Activated CD8-positive, alpha-beta T cell treated with anti-CD3 and anti-CD28 coated beads for 36 hours (primary cell): Measurements from ENCODE around the gene RASD1. TPM values are rescaled to one million over a fixed set of nuclear protein-coding genes. Genes with fewer than 3 reads are reported as not detected.

ENCODE experiments used
- ATAC-seq: fragments of 200-7000 bp; cut with Tn5 transposase; one replicate; pipeline ENCODE4 v1.10.0; 2021; ENCODE audit warnings: mild to moderate bottlenecking, moderate library complexity
- CTCF ChIA-PET: fragments of 350-600 bp; sonication (Branson Sonifier 250); formaldehyde crosslinking; loops from one replicate; lab custom pipeline; 2021; ENCODE audit warnings: antibody characterized with exemption; lab: Charles Lee
- POLR2A ChIA-PET: fragments of 350-600 bp; sonication (Branson Sonifier 250); formaldehyde crosslinking; loops from one replicate; lab custom pipeline; 2021; ENCODE audit warnings: antibody characterized with exemption; lab: Charles Lee
- DNase-seq: peaks from one replicate; pipeline ENCODE4 v3.0.0-alpha.2; 2020
- H3K27ac Mint-ChIP-seq: one replicate; pipeline ENCODE4 v1.8.0; 2021; ENCODE audit warnings: mild to moderate bottlenecking, mixed read lengths
- H3K27me3 Mint-ChIP-seq: one replicate; pipeline ENCODE4 v1.8.0; 2021; ENCODE audit warnings: mixed read lengths
- H3K36me3 Mint-ChIP-seq: one replicate; pipeline ENCODE4 v1.8.0; 2021; ENCODE audit warnings: low read depth, mixed read lengths
- H3K4me1 Mint-ChIP-seq: one replicate; pipeline ENCODE4 v1.8.0; 2021; ENCODE audit warnings: low read depth, mixed read lengths
- H3K4me3 Mint-ChIP-seq: one replicate; pipeline ENCODE4 v1.8.0; 2021; ENCODE audit warnings: mild to moderate bottlenecking, moderate library complexity, mixed read lengths
- H3K9me3 Mint-ChIP-seq: one replicate; pipeline ENCODE4 v1.8.0; 2021; ENCODE audit warnings: mixed read lengths
- CTCF ChIP-seq: fragments of 200-600 bp; IDR thresholded peaks from one replicate; pipeline ENCODE4 v1.8.0; 2022; ENCODE audit warnings: antibody characterized with exemption, mild to moderate bottlenecking
- intact Hi-C: fragments of 100-400 bp; cut with micrococcal nuclease; formaldehyde crosslinking; loops from one replicate; pipeline ENCODE4 v1.10.0; 2022
- total RNA-seq, 2 experiments: library from RNA; stranded (reverse); gene quantifications; one replicate each; pipeline ENCODE4 v1.2.3, GENCODE V29; 2021

RASD1 gene
- total RNA-seq, 2 experiments from 2014 or later: 0.54 to 0.74 TPM

GRCh38 chr17:17498606-17499301 is 2.6 kb upstream of the RASD1 start:
- POLR2A ChIA-PET: no interaction called here
- Mint-ChIP-seq H3K27ac (no peak overlapping the region), H3K4me1 (peaks cover 15% of the 10 kb centered on the region), H3K9me3 (no peaks in the 10 kb centered on the region), H3K27me3 (peaks cover 8% of the 10 kb centered on the region), H3K36me3 (no peaks in the 10 kb centered on the region), H3K4me3 (no peak overlapping the region)
- no peak for TF ChIP-seq CTCF
- intact Hi-C loops: loop anchor here (5.0 to 10.0 kb wide), 2 partner anchors 69 to 144 kb away; no protein-coding TSS in a partner anchor
- CTCF ChIA-PET: interaction anchor here (1.5 kb wide), 1 partner anchor 145 kb away, joined by 3 read pairs; no protein-coding TSS in a partner anchor
- ATAC-seq (no peak), DNase-seq (no peak)

DNA sequence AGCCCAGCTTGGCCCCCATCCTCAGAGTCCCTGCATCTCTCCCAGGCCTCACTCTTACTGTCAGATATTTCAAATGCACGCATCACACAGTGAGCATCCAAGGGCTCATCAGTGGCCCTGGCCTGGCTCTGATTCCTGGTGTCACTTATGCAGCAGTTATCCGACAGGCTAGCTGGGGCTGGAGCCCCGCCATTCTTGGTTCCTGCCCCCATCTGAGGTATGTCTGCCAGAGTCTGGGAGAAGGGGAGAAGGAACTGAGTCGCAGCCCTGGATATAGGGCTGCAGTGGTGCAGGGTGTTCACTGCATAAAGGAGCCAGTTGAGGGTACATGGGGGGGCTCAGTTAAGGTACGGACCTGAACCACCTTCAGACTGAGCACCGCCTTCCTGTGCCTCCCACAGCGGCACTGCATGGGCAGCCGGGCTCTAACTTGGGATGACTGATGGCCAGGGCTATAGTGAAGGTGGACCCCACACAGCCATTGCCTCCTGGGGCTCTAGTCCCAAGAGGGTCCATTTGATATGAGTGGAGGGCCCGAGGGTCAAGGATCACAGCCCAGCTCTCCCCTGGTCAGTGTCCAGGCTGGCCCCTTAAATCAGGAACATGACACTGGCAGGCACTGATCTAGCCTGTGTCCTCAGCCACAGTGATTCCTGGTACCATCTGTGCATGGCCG is 1.8 kb upstream of the RASD1 start:
- intact Hi-C loops: loop anchor here (2.0 to 10.0 kb wide), 3 partner anchors 69 to 145 kb away; no protein-coding TSS in a partner anchor

GRCh38 chr17:17497065-17497844 is 1.1 kb upstream of the RASD1 start:
- CTCF ChIA-PET: interaction anchor here (0.7 to 4.3 kb wide), 56 partner anchors 8 to 591 kb away, joined by 3 to 100 read pairs (median 4); partner anchors contain the start of genes MED9 and PEMT
- H3K27ac Mint-ChIP-seq: no peak overlapping the region

More for the DNA sequence above, 1.8 kb upstream of the RASD1 start:
- TF ChIP-seq CTCF: no peak
- peaks cover 15% of the 10 kb centered on the region for H3K4me1 Mint-ChIP-seq
- POLR2A ChIA-PET: no interaction called here
- CTCF ChIA-PET: interaction anchor here (1.1 to 4.3 kb wide), 15 partner anchors 9 to 155 kb away, joined by 3 to 100 read pairs (median 10); partner anchors contain the start of gene PEMT
- H3K27me3 Mint-ChIP-seq: peaks cover 8% of the 10 kb centered on the region
- ATAC-seq (no peak), DNase-seq (no peak)
- no peak overlapping the region for H3K4me3 Mint-ChIP-seq
- no peaks in the 10 kb centered on the region for H3K9me3 Mint-ChIP-seq
- H3K27ac Mint-ChIP-seq: no peak overlapping the region
- no peaks in the 10 kb centered on the region for H3K36me3 Mint-ChIP-seq

More at GRCh38 chr17:17497065-17497844, 1.1 kb upstream of the RASD1 start:
- intact Hi-C loops: loop anchor here (2.0 to 10.0 kb wide), 3 partner anchors 70 to 146 kb away; no protein-coding TSS in a partner anchor
- ATAC-seq (no peak), DNase-seq (no peak)
- POLR2A ChIA-PET: interaction anchor here (0.7 to 1.3 kb wide), 3 partner anchors 9 to 144 kb away, joined by 3 read pairs; no protein-coding TSS in a partner anchor
- Mint-ChIP-seq H3K9me3 (no peaks in the 10 kb centered on the region), H3K36me3 (peaks cover 4% of the 10 kb centered on the region), H3K4me1 (peaks cover 15% of the 10 kb centered on the region), H3K27me3 (peaks cover 8% of the 10 kb centered on the region), H3K4me3 (no peak overlapping the region)
- peak; percentile 49 for TF ChIP-seq CTCF
